NCI-H748 (cell line): ENCODE measurements around the gene PSORS1C1.
"Not testable (repeated sequence)": the region's sequence is repeated elsewhere in the genome, so short reads cannot be mapped to it uniquely, and the experiment has no call there.

Experiments used
- DNase-seq: peaks from one replicate; lab custom pipeline; 2025; ENCODE audit not compliant: unreplicated experiment; lab: John Stamatoyannopoulos, UW

The PSORS1C1 gene

DNA sequence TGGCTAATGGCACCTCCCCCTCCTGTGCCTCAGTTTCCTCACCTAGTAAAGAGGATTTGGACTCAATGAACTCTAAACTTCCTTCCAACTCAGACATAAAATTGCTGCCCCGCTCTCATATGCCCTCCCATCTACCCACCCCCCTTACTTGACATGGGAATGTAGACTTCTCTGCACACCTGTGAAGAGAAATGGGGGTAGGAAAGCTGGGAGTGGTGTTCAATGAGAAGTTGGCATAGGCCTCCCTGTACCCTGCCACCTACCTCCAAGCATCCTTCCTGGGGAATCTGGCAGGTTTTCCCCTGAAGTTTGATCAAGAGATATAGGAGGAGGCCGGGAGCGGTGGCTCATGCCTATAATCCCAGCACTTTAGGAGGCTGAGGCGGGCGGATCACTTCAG is 59.8 kb downstream of the PSORS1C1 start:
- DNase-seq = no peak

DNA sequence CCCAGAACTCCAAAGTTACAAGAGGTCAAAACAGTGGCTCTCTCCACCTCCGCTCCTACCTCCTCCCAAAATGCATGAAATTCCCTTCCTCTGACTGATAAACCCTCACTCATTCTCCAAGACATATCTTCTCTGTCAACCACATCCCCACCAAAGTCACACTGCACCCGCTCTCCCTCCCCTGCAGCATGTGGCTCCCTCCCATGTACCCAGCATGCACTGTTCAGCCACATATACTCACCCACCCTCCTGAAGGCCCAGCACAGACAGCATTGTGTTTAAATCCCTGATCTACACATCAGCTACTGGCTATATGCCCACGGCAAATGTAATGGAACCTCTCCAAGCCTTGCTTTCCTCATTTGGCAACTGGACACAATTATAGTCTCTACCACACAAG is 61.4 kb downstream of the PSORS1C1 start:
- no peak for DNase-seq

DNA sequence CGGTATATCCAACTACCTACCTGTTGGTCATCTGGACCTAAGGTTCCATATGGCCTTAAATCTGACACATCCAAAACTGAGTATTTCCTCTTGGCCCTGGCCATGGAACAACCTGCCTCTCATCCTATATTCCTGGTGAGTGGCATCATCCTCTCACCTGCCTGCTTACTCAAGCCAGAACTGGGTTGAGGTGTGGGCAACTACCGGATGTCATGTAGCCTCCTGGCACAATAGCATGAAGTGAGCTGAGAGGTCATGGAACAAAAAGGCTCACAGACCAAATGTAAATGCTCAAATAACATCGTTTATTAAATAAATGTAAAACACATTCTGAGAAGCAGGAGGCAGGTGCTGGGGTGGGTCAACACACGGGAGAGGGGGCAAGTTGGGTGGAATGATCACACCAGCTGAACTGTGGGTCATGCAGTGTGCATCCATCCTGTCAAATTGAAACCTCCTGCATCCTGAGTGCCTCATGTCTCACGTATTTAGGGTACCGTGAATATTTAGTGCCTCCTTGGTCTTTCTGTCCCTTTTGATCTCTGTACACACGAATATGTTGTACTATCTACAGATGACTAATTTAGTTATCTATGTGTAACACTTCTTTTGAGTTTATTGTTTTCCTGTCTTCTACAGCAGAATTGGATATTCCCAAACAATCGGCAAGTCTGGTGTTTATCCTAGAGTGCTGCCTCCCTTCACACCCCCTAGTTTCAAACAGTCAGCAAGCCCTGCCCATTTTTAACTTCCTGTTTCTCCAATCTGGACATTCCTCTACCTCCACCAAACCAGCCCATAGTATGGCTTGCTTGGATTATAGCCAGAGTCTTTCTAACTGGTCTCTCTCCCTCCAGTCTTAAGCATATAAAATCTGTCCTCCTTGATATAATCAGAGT is 63.8 kb downstream of the PSORS1C1 start:
- no peak for DNase-seq

DNA sequence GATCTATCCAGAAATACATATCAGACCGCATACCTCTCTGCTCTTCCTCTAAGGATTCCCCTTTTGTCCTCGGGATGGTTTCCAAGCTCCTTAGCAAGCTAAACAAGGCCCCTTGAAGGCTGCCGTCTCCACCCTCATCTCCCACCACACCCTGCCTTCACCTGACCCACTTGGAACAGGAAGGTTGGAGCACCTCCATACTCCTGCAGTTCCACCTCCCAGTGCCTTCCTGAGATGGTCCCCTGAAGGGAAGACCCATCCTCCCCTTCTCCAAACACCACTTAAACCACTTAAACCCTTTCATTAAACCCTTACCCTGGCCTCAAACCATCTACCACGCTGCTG is 64.4 kb downstream of the PSORS1C1 start:
- DNase-seq = no peak

DNA sequence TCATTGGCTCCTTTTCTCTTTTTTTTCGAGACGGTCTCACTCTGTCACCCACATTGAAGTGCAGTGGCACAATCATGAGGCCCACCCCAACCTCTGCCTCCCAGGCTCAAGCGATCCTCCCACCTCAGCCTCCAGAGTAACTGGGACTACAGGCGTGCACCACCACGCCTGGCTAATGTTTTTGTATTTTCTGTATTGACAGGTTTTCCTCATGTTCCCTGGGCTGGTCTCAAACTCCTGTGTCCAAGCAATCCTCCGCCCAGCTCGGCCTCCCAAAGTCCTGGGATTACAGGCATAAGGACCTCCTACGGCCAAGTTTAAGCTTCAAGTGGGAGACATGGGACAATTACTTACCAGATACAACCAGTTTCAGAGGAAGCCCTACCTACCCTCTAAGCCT is 65.3 kb downstream of the PSORS1C1 start:
- no peak for DNase-seq

DNA sequence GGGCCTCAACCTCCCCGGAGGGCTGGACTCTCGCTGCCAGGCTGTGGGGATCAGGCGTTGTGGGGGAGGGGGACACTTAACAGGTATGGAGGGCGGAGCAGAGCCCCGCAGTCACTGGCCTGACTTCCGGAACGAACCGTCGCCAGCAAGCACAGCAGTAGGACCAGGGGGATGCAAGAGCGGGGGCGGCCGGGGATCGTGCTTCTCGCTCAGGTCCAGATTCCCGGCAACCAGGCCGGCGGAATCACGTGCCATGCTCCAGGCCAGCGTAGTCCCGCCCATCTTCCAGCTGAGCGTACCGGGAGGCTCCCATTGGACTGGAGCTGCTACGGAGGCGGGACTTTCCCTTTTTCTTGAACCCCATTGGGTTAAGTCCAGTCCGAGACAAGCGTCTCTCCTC is 65.9 kb downstream of the PSORS1C1 start:
- DNase-seq = no peak

DNA sequence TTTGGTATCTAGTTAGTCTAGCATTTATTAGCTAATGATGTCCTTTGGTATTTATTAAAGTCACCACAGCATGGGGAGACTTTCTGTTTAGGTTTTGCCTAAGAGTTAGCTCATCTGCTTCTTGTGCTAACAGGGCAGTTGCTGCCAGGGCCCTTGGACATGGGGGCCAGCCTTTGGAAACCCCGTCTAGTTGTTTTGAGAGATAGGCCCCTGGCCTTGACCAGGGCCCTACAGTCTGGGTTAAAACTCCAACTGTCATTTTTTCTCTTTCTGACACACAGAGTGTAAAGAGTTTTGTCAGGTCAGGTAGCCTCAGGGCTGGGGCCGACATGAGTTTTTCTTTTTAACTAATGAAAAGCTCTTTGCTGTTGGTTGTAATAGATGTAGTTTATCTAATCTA is 68.7 kb downstream of the PSORS1C1 start:
- not testable (repeated sequence) for DNase-seq

DNA sequence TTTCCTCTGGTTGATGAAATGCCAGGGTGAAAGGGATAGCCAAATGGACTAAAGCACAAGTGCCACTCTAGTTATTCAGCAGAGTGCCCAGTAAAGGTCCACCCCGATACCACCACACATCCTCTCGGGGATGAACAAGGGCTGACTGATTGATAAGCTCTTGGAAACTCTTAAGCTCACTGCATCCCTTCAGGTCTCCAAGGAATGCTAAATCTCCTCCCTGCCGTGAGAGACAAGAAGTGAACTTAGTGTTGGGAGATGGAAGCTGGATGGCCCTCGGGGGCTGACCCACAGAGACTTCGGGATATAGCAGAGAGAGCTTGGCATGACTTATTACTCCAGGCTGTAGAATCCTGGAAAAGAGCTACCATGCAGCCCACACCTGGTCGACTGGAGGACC is 69.3 kb downstream of the PSORS1C1 start:
- not testable (repeated sequence) for DNase-seq

DNA sequence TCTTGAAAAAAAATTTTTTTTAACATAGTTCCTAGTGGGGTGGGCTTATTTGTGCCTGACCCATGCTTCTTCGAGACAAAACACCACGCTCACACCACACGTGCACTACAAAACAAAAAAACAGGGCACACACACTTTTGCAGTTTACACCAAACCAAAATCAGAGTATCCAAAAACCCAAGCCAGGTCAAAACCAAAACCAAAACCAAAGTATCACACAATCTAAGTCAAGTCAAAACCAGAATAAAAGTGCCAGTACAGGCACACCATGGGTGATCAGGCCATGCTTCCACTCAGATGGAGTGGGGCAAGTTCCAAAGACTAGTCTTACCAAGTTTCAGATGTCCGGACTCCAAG is 71.1 kb downstream of the PSORS1C1 start:
- not testable (repeated sequence) for DNase-seq

DNA sequence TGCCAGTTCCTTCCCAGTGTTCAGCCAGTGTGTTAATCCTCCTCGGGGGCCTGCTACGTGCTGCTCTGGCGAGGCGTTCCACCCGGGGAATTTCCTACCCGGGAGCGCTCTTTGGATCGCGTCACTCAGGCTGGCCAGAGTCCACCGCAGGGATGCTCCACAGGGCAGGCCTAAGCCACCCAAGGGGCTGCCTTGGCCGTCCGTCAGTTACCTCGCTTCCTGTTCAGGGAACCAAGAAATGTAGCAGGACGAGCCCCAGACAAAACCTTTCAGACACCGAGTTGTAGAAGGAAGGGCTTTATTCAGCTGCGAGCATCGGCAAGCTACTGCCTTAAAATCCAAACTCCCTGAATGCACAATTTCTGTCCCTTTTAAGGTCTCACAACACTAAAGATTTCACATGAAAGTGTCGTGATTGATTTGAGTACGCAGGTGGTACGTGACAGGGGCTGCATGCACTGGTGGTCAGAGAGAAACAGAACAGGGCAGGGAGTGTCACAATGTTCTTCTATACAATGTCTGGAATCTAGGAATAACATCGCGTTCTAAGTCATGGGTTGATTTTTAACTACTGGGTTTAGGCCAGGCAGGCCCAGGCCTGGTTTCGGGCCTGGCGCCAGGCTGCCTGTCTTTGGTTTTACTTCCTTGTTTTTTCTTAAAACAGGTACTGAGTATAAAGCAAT is 71.6 kb downstream of the PSORS1C1 start:
- DNase-seq = no peak

DNA sequence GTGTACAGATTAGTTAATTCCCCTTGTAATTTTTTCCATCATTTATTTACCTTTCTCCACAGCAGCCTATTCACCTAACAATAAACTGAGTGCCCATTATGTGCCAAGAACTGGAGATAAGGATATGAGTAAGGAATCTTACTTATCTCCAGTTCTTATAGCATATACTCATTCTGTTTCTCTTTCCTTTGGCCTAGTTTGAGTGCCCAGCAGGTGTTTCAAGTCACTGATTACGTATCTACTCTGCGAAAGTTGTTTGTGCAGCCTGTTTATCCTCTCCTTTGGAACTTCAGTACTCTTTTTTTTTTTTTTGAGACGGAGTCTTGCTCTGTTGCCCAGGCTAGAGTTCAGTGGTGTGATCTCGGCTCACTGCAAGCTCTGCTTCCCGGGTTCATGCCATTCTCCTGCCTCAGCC is 73.2 kb downstream of the PSORS1C1 start:
- no peak for DNase-seq

DNA sequence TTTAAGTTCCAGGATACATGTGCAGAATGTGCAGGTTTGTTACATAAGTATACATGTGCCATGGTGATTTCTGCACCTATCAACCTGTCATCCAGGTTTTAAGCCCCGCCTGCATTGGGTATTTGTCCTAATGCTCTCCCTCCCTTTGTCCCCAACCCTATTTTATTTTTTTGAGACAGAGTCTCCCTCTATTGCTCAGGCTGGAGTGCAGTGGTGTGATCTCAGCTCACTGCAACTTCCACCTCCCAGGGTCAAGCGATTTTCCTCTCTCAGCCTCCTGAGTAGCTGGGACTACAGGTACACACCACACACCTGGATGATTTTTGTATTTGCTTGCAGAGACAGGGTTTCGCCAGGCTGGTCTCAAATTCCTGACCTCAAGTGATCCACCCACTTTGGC is 74.6 kb downstream of the PSORS1C1 start:
- DNase-seq = not testable (repeated sequence)
